Thoracic aorta (tissue), 2 donors: Measurements from ENCODE around the gene GRIP2. TPM values are rescaled to one million over a fixed set of nuclear protein-coding genes. Genes with fewer than 3 reads are reported as not detected.

Experiments
- ATAC-seq: fragments of 150-250 bp; one replicate; pipeline ENCODE4 v1.8.0; 2017; ENCODE audit warnings: low read depth; ENCODE audit not compliant: insufficient number of reproducible peaks, low FRiP score
- DNase-seq: peaks from one replicate; pipeline ENCODE4 v3.0.0-alpha.2; 2020; ENCODE audit warnings: low spot score
- H3K27ac ChIP-seq, 2 donors: fragments of 200-600 bp; sonication (generic); 1 replicate in 1 of 2; 2 replicates in 1 of 2; pipeline ENCODE4 v1.5.1; 2016; ENCODE audit warnings: mild to moderate bottlenecking in 2 of 2, moderate library complexity in 2 of 2
- H3K27me3 ChIP-seq: fragments of 200-600 bp; sonication (generic); replicated peaks from 2 replicates; pipeline ENCODE4 v1.6.0; 2016; ENCODE audit warnings: mild to moderate bottlenecking; ENCODE audit not compliant: insufficient read depth
- H3K36me3 ChIP-seq: fragments of 200-600 bp; sonication (generic); one replicate; pipeline ENCODE4 v1.5.1; 2016
- H3K4me1 ChIP-seq, 2 donors: fragments of 200-600 bp; sonication (generic); 1 replicate in 1 of 2; 2 replicates in 1 of 2; pipeline versions ENCODE4 v1.5.1 to v1.6.0; 2016; ENCODE audit warnings: low read depth in 2 of 2, mild to moderate bottlenecking in 1 of 2; ENCODE audit not compliant: control insufficient read depth in 1 of 2
- H3K4me3 ChIP-seq: fragments of 200-600 bp; sonication (generic); 2 replicates; pipeline ENCODE4 v1.5.1; 2016; ENCODE audit warnings: mild to moderate bottlenecking
- H3K9me3 ChIP-seq: fragments of 200-600 bp; sonication (generic); 2 replicates; pipeline ENCODE4 v1.5.1; 2016
- total RNA-seq, 2 donors: library from RNA; depleted of rRNA; stranded (reverse); fragments of >200 nt; gene quantifications; one replicate each; pipeline versions ENCODE4 v1.1.0 to v1.2.3, GENCODE V29; 2016
- TF ChIP-seq, protein P1 (sequence below): fragments of 200-600 bp; sonication (generic); IDR thresholded peaks from one replicate; pipeline ENCODE4 v1.5.1; 2019; ENCODE audit warnings: antibody characterized with exemption

Gene GRIP2
- total RNA-seq, 2 donors from 2014 or later: 1.5 to 4.2 TPM

DNA sequence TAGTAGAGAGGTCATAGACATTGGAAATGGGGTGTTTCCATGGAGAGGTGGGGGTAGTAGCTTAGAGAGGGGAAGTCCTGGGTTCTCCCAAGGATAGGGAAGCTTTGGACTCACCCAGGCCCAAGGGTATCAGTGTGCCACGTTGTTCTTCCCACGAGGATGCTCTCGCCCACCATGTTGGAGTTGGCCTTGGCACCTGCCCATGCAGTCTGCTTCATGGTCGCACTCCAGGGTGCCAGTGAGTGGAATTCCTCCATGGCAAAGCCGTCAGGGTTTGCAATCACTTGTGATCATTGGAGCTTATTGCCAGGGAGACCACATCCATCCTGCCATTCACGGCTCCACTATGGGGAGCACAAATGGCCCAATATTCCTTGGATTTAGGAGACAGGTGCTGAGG is 60.6 kb downstream of the GRIP2 start:
- ATAC-seq: no peak
- H3K27me3 ChIP-seq: no peaks in the 10 kb centered on the region
- no peak overlapping the region for H3K4me3 ChIP-seq
- TF ChIP-seq, protein P1, sequence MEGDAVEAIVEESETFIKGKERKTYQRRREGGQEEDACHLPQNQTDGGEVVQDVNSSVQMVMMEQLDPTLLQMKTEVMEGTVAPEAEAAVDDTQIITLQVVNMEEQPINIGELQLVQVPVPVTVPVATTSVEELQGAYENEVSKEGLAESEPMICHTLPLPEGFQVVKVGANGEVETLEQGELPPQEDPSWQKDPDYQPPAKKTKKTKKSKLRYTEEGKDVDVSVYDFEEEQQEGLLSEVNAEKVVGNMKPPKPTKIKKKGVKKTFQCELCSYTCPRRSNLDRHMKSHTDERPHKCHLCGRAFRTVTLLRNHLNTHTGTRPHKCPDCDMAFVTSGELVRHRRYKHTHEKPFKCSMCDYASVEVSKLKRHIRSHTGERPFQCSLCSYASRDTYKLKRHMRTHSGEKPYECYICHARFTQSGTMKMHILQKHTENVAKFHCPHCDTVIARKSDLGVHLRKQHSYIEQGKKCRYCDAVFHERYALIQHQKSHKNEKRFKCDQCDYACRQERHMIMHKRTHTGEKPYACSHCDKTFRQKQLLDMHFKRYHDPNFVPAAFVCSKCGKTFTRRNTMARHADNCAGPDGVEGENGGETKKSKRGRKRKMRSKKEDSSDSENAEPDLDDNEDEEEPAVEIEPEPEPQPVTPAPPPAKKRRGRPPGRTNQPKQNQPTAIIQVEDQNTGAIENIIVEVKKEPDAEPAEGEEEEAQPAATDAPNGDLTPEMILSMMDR: no peak
- no peak for DNase-seq
- no peaks in the 10 kb centered on the region for H3K9me3 ChIP-seq
- peaks cover 25% of the 10 kb centered on the region for H3K36me3 ChIP-seq
- H3K4me1 ChIP-seq: peaks cover 0 to 11% of the 10 kb centered on the region in 2 donors
- H3K27ac ChIP-seq: no peak overlapping the region

- Histone ChIP-seq H3K27me3 (no peaks in the 10 kb centered on the region), H3K36me3 (peaks cover 22% of the 10 kb centered on the region), H3K4me3 (no peak overlapping the region), H3K4me1 (peaks cover 0 to 11% of the 10 kb centered on the region in 2 donors), H3K27ac (no peak overlapping the region), H3K9me3 (no peaks in the 10 kb centered on the region)
- DNase-seq (no peak), ATAC-seq (no peak)
- TF ChIP-seq, protein P1: no peak
Measured at GRCh38 chr3:14478956-14479550, 61.1 kb downstream of the GRIP2 start.

- peaks cover 0 to 8% of the 10 kb centered on the region in 2 donors for H3K4me1 ChIP-seq
- no peak overlapping the region for H3K4me3 ChIP-seq
- H3K27me3 ChIP-seq: no peaks in the 10 kb centered on the region
- ATAC-seq: no peak
- H3K27ac ChIP-seq: no peak overlapping the region
- TF ChIP-seq, protein P1: no peak
- H3K9me3 ChIP-seq: no peaks in the 10 kb centered on the region
- peaks cover 23% of the 10 kb centered on the region for H3K36me3 ChIP-seq
- no peak for DNase-seq
Measured at GRCh38 chr3:14477311-14477935, 62.7 kb downstream of the GRIP2 start.

GRCh38 chr3:14476583-14477265 is 63.4 kb downstream of the GRIP2 start:
- TF ChIP-seq, protein P1: no peak
- H3K27ac ChIP-seq: no peak overlapping the region
- no peaks in the 10 kb centered on the region for H3K27me3 ChIP-seq
- H3K4me3 ChIP-seq: no peak overlapping the region
- peaks cover 0 to 1% of the 10 kb centered on the region in 2 donors for H3K4me1 ChIP-seq
- no peak for ATAC-seq
- no peaks in the 10 kb centered on the region for H3K9me3 ChIP-seq
- peaks cover 25% of the 10 kb centered on the region for H3K36me3 ChIP-seq
- no peak for DNase-seq

DNA sequence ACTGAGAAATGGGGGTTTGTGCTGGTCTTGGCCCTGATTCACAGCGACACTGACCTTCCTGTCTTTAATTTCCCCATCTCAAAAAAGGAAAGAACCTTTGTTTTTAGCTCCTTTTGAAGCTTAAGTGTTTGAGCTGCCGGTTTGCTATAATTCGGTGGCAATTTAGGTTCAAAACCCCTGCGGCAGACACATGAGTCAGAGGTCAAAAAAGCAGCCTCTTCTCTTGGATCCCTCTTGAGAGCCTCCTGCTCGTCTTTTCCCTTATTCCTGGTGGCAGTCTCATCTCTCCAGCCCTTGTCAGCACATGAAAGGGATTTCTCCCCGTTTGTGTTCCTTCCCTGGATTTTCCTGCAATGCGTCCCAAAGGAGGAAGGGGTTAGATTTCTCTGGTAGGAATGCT is 64.5 kb downstream of the GRIP2 start:
- no peak overlapping the region for H3K4me3 ChIP-seq
- no peaks in the 10 kb centered on the region for H3K4me1 ChIP-seq
- H3K9me3 ChIP-seq: no peaks in the 10 kb centered on the region
- no peak for DNase-seq
- H3K27ac ChIP-seq: no peak overlapping the region
- no peaks in the 10 kb centered on the region for H3K27me3 ChIP-seq
- H3K36me3 ChIP-seq: peaks cover 23% of the 10 kb centered on the region
- ATAC-seq: no peak
- TF ChIP-seq, protein P1: no peak
